GM12874 (cell line): ENCODE results near the gene TXNL4B.

Experiments used
- TF ChIP-seq, protein P1 (sequence below): IDR thresholded peaks from 2 replicates; pipeline ENCODE4 v1.5.1; 2011; ENCODE audit warnings: low read depth, mild to moderate bottlenecking, control low read depth, low read length, moderate library complexity; ENCODE audit not compliant: insufficient read depth

Gene TXNL4B

DNA sequence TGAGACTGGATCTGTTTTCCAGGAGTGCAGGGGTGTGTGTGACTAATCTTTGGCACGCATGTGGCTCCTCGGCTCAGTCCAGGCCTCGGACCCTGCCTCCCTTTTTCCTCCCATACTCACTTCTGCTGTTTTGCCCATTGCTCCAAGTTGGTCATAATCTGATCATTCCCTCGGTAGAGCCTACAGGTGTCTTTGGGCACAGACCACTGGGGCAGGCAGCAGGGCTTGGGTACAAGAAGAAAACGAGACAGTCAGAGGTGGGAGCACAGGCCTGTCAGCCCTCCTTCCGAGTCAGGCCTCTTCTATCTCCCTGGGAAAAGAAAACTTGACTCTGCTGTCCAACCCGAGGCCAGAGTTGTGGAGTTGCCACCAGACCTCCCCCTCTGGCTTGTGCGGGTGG, 30.0 kb upstream of the TXNL4B start:
- TF ChIP-seq, protein P1, sequence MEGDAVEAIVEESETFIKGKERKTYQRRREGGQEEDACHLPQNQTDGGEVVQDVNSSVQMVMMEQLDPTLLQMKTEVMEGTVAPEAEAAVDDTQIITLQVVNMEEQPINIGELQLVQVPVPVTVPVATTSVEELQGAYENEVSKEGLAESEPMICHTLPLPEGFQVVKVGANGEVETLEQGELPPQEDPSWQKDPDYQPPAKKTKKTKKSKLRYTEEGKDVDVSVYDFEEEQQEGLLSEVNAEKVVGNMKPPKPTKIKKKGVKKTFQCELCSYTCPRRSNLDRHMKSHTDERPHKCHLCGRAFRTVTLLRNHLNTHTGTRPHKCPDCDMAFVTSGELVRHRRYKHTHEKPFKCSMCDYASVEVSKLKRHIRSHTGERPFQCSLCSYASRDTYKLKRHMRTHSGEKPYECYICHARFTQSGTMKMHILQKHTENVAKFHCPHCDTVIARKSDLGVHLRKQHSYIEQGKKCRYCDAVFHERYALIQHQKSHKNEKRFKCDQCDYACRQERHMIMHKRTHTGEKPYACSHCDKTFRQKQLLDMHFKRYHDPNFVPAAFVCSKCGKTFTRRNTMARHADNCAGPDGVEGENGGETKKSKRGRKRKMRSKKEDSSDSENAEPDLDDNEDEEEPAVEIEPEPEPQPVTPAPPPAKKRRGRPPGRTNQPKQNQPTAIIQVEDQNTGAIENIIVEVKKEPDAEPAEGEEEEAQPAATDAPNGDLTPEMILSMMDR = no peak

DNA sequence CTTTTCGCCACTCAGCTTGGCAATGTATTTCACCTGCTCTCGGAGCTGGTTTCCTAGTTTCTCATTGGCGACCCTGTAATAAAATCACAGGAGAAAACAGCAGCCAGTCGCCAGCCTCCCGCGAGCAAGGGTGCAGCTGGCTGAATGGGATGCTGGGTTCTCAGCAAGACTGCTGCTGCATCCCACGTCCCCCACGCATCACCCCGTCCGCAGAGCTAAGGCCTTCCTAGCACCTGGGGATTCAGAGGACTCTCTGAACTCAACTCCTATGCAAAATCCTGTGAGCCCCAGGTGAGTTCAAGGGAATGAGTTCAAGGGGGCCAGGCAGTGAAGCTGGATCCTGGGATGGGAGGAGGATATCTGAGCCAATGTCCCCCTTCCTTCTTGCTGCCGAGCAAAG, 29.5 kb upstream of the TXNL4B start:
- TF ChIP-seq, protein P1 = no peak

GRCh38 chr16:72122308-72122707, 28.9 kb upstream of the TXNL4B start:
- TF ChIP-seq, protein P1 = no peak

DNA sequence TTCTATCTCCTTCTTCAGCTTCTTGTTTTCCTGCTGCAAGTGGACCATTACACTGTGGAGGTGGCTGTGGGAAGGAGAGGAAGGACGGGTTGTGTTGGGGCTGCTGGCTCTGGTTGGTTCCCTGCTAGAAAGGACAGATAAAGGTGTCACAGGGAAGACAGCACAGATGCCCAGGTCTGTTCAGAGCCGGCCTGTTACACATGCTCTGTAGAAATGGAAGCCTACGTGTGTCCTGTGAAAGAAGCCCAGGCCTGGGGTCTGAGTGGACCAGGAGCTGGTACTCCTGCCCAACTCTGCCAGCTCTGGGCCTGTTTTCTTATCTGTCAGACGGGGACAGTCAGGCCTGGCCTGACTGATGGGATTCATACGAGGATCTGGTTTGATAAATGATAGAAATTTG, 26.6 kb upstream of the TXNL4B start:
- TF ChIP-seq, protein P1 = no peak

GRCh38 chr16:72113616-72113945, 20.2 kb upstream of the TXNL4B start:
- TF ChIP-seq, protein P1 = no peak

GRCh38 chr16:72112906-72113615, 19.6 kb upstream of the TXNL4B start:
- TF ChIP-seq, protein P1 = no peak

- TF ChIP-seq, protein P1 = no peak
Observed at GRCh38 chr16:72112452-72112792, 19.0 kb upstream of the TXNL4B start.
